Spleen (tissue), 11 donors: ENCODE data around the gene DENND6B. TPM values are rescaled to one million over a fixed set of nuclear protein-coding genes. Genes with fewer than 3 reads are reported as not detected.

Experiments
- DNase-seq: peaks from one replicate; pipeline ENCODE4 v3.0.0-alpha.2; 2020
- H3K27ac ChIP-seq, 8 donors: fragments of 200-600 bp; sonication (generic) in 7 of 8; 1 replicate in 4 of 8; 2 replicates in 4 of 8; pipeline versions ENCODE4 v1.5.0 to v1.8.0; 2016 to 2021; ENCODE audit warnings: inconsistent platforms in 4 of 8, mild to moderate bottlenecking in 4 of 8, moderate library complexity in 1 of 8
- H3K27me3 ChIP-seq, 7 donors: fragments of 200-600 bp; sonication (generic) in 6 of 7; replicated peaks in 1 of 7; 1 replicate in 4 of 7; 2 replicates in 3 of 7; pipeline versions ENCODE4 v1.5.0 to v1.8.0; 2016 to 2021; ENCODE audit warnings: inconsistent platforms in 3 of 7, mild to moderate bottlenecking in 1 of 7
- H3K36me3 ChIP-seq, 6 donors: fragments of 200-600 bp; sonication (generic) in 5 of 6; 1 replicate in 4 of 6; 2 replicates in 2 of 6; pipeline versions ENCODE4 v1.5.0 to v1.8.0; 2016 to 2021; ENCODE audit warnings: inconsistent platforms in 2 of 6
- H3K4me1 ChIP-seq, 6 donors: fragments of 200-600 bp; sonication (generic) in 5 of 6; 1 replicate in 3 of 6; 2 replicates in 3 of 6; pipeline versions ENCODE4 v1.5.0 to v1.8.0; 2016 to 2021; ENCODE audit warnings: inconsistent platforms in 3 of 6
- H3K4me3 ChIP-seq, 8 donors: fragments of 200-600 bp; sonication (generic) in 7 of 8; 1 replicate in 4 of 8; 2 replicates in 4 of 8; pipeline versions ENCODE4 v1.5.0 to v1.8.0; 2016 to 2021; ENCODE audit warnings: inconsistent platforms in 4 of 8, mild to moderate bottlenecking in 4 of 8, moderate library complexity in 2 of 8
- H3K9me3 ChIP-seq, 8 donors: fragments of 200-600 bp; sonication (generic) in 7 of 8; 1 replicate in 4 of 8; 2 replicates in 4 of 8; pipeline versions ENCODE4 v1.5.0 to v1.8.0; 2016 to 2021; ENCODE audit warnings: inconsistent platforms in 4 of 8
- POLR2A ChIP-seq, 3 donors: fragments of 450-650 bp; IDR thresholded peaks; one replicate each; pipeline ENCODE4 v1.5.1; 2017; ENCODE audit warnings: antibody characterized with exemption in 3 of 3, mild to moderate bottlenecking in 1 of 3
- POLR2AphosphoS5 ChIP-seq, 3 donors: sonication (generic); formaldehyde crosslinking; IDR thresholded peaks; one replicate each; pipeline ENCODE4 v1.5.1; 2017; ENCODE audit warnings: antibody characterized with exemption in 3 of 3
- WGBS, 5 donors: extraction: QIAGEN DNeasy Blood & Tissue Kit in 3 of 5; methylation state at CpG; one replicate each; pipeline versions ENCODE4 v1.1.5 to v1.1.7; 2013 to 2018; 5-methylcytosine and 5-hydroxymethylcytosine counted together
- intact Hi-C: fragments of 100-400 bp; cut with DNase I; formaldehyde crosslinking; loops from one replicate; pipeline ENCODE4 v1.15.0; 2023; ENCODE audit warnings: low total_unique reads
- polyA plus RNA-seq, 3 donors: library from polyadenylated mRNA; stranded (reverse); fragments of 200-250 nt; gene quantifications; one replicate each; pipeline ENCODE4 v1.2.1, GENCODE V29; 2013
- total RNA-seq, 7 donors: library from RNA; depleted of rRNA in 3 of 7; stranded (reverse); fragments of >200 nt in 3 of 7; fragmentation: NEBNext Ultra II Directional in 4 of 7; extraction: Animal tissue kit (Norgen Biotek cat#: 25700) in 4 of 7; gene quantifications; one replicate each; pipeline versions ENCODE4 v1.1.0 to v1.2.1, GENCODE V29; 2016 to 2021
- TF ChIP-seq, protein P1 (sequence below), 11 experiments: fragments of 200-600 bp in 7 of 11; fragments of 450-650 bp in 4 of 11; sonication (generic) in 4 of 11; IDR thresholded peaks in 8 of 11; conservative IDR thresholded peaks in 3 of 11; 1 replicate in 7 of 11; 2 replicates in 4 of 11; pipeline versions ENCODE4 v1.4.0 to v1.8.0; 2016 to 2021; ENCODE audit warnings: antibody characterized with exemption in 11 of 11, inconsistent platforms in 4 of 11, mild to moderate bottlenecking in 1 of 11
- donor health status: healthy with polysubstance abuse.
- donor health status: DM: no; HTN: no; CAD: no; lungs with moderate emphysema.
- donor health status: DM: no; HTN: no; CAD: no.
- donor health status: Bipolar disorder and iron deficiency.
- donor health status: healthy.
- donor health status: DM: no; HTN: no; CAD: no.
- donor health status: DM: yes; HTN: yes; CAD: no.

The DENND6B gene
- total and polyA plus RNA-seq, 10 donors, result 4.5 to 10.4 (median 6.3) TPM

DNA sequence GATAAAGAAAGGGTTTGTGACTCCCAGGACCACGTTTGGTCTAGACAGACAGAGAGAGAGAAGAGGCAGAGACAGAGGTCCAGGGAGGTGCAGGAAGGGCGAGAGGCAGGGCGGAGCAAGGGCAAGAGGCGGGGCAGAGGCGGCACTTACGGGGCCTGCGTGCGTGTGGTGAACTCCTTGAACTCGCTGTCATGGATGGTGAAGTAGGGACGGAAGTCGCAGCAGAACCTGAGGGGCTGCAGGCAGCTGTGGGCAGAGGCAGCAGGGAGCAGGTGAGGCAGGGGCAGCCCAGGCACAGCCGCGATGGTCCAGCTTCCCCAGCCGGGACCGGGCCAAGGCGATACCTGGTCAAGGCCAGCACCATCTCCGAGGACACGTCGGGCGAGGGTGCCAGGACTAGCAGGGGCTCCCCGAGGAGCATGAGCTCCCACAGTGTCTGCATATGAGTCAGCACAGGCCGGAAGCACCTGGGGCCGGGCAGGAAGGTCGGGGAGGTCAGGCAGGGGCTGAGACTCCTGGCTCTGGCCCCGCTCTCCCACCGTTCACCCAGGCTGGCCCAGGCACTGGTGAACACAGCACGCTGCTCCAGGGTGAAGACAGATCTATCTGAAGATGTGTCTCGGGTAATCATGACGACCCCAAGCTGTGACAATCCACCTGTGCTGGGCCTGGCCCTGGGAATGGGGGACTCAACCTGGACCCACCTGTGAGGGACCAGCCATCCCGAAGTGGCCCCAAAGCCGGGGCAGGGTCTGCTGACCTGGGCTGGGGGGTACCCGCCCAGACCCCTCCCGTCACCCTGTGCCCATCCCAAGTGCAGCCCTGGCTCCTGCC, 12.1 kb downstream of the DENND6B start:
- Histone ChIP-seq H3K27me3 (no peaks in the 10 kb centered on the region), H3K4me3 (peak overlapping the region in 7 of 8 donors; percentile 1 to 61 (median 28))
- WGBS, 5 donors, result 8 to 29% (median 18%) methylated on average over 21 to 33 of the region's 33 CpGs

DNA sequence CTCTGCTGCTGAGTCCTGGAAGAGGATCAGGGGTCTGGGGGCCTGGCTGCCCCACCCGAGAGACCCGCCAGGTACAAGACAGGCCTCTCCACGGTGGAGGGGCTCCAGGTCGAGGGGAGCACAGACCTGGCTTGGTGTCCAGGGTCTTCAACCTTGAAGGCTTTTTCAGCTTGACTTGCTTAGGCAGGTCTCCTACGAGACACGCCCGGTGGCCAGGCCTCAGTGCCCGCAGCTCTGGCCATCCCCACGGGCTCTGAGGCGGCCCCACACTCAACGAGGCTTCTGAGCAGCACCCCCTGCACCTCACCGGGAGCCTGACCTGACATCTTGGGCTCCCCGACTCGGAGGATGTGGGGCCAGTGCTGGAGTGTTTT, 12.7 kb downstream of the DENND6B start:
- H3K4me3 ChIP-seq, result peak overlapping the region in 6 of 8 donors; percentile 1 to 61 (median 28)
- H3K9me3 ChIP-seq, result no peaks in the 10 kb centered on the region
- H3K27ac ChIP-seq, result peak overlapping the region in 7 of 8 donors; percentile 16 to 84 (median 76)
- intact Hi-C loops, result no loop called here
- no peaks in the 10 kb centered on the region for H3K27me3 ChIP-seq
- WGBS, 5 donors, result 22 to 49% (median 38%) methylated on average over 7 to 14 of the region's 14 CpGs
- peaks cover 32 to 91% (median 64%) of the 10 kb centered on the region in 6 donors for H3K4me1 ChIP-seq
- DNase-seq, result no peak
- TF ChIP-seq POLR2AphosphoS5 (IDR thresholded peaks at IDR 0.05) (no peak), POLR2A (IDR thresholded peaks at IDR 0.05) (no peak)
- TF ChIP-seq, protein P1, sequence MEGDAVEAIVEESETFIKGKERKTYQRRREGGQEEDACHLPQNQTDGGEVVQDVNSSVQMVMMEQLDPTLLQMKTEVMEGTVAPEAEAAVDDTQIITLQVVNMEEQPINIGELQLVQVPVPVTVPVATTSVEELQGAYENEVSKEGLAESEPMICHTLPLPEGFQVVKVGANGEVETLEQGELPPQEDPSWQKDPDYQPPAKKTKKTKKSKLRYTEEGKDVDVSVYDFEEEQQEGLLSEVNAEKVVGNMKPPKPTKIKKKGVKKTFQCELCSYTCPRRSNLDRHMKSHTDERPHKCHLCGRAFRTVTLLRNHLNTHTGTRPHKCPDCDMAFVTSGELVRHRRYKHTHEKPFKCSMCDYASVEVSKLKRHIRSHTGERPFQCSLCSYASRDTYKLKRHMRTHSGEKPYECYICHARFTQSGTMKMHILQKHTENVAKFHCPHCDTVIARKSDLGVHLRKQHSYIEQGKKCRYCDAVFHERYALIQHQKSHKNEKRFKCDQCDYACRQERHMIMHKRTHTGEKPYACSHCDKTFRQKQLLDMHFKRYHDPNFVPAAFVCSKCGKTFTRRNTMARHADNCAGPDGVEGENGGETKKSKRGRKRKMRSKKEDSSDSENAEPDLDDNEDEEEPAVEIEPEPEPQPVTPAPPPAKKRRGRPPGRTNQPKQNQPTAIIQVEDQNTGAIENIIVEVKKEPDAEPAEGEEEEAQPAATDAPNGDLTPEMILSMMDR (IDR thresholded peaks at IDR 0.05 in 8 of 11, conservative IDR thresholded peaks at IDR 0.05 in 3 of 11), result no peak
- peaks cover 0 to 9% (median 0%) of the 10 kb centered on the region in 6 donors for H3K36me3 ChIP-seq

More for the DNA sequence above, 12.1 kb downstream of the DENND6B start:
- Histone ChIP-seq H3K4me1 (peaks cover 26 to 86% (median 58%) of the 10 kb centered on the region in 6 donors), H3K27ac (peak overlapping the region in 7 of 8 donors; percentile 16 to 84 (median 76)), H3K36me3 (peaks cover 0 to 9% (median 0%) of the 10 kb centered on the region in 6 donors), H3K9me3 (no peaks in the 10 kb centered on the region)
- intact Hi-C loops, result no loop called here
- TF ChIP-seq POLR2AphosphoS5 (IDR thresholded peaks at IDR 0.05), result peak; percentile 79 to 86 (median 82)
- TF ChIP-seq, protein P1 (IDR thresholded peaks at IDR 0.05 in 8 of 11, conservative IDR thresholded peaks at IDR 0.05 in 3 of 11), result no peak
- DNase-seq, result peak; percentile 95

DNA sequence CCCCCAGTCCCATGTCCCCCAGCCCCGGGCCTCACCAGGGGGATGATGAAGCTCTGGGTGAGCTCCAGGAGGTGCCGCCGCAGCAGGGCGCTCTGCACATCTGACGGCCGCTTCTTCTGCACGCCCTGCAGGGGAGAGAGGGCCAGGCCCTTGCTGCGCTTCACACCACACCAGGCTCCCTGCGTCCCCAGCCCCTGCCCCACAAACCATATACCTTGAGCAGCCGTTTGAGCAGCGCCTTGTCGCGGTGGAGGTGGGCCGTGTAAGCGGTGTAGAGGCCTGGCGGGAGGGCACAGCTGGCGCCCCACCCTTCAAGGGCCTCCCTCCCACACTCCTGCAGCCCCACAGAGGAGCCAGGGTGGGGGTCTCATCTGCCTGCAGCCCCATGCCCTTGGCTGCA, 13.2 kb downstream of the DENND6B start:
- peaks cover 36 to 91% (median 67%) of the 10 kb centered on the region in 6 donors for H3K4me1 ChIP-seq
- H3K27ac ChIP-seq, result peak overlapping the region in 5 of 8 donors; percentile 72 to 84 (median 76)
- H3K4me3 ChIP-seq, result peak overlapping the region in 3 of 8 donors; percentile 28 to 61 (median 29)
- intact Hi-C loops, result no loop called here
- H3K9me3 ChIP-seq, result no peaks in the 10 kb centered on the region
- peak; percentile 76 for DNase-seq
- TF ChIP-seq, protein P1 (IDR thresholded peaks at IDR 0.05 in 8 of 11, conservative IDR thresholded peaks at IDR 0.05 in 3 of 11), result no peak
- TF ChIP-seq POLR2A (IDR thresholded peaks at IDR 0.05), result no peak
- H3K27me3 ChIP-seq, result no peaks in the 10 kb centered on the region
- peaks cover 0 to 9% (median 0%) of the 10 kb centered on the region in 6 donors for H3K36me3 ChIP-seq
- 83 to 91% (median 87%) methylated on average over 13 to 17 of the region's 17 CpGs for WGBS, 5 donors

DNA sequence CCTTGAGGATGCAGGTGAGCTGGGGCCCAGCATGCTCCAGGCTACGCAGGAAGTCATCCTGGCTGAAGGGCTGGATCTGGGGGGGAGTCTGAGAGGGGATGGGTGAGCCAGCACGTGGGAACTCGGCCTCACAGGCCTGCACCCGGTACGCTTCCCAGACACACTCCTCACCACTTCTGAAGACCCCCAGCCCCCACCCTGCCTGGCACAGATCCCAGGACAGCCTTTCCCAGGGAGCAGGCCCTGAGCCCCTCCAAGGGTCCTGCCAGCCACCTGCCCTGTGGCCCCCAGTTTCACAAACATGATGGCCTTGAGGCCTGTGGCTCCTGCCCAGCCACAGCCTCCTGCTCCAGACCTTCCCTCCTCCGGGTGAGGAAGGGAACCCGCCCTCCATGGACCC, 13.8 kb downstream of the DENND6B start:
- no peak for DNase-seq
- Histone ChIP-seq H3K9me3 (no peaks in the 10 kb centered on the region), H3K4me1 (peaks cover 42 to 91% (median 71%) of the 10 kb centered on the region in 6 donors), H3K4me3 (no peak overlapping the region), H3K36me3 (peaks cover 0 to 9% (median 0%) of the 10 kb centered on the region in 6 donors), H3K27ac (no peak overlapping the region), H3K27me3 (peaks cover 0 to 5% (median 0%) of the 10 kb centered on the region in 7 donors)
- TF ChIP-seq POLR2A (IDR thresholded peaks at IDR 0.05) (no peak), POLR2AphosphoS5 (IDR thresholded peaks at IDR 0.05) (no peak)
- TF ChIP-seq, protein P1 (IDR thresholded peaks at IDR 0.05 in 8 of 11, conservative IDR thresholded peaks at IDR 0.05 in 3 of 11), result no peak
- intact Hi-C loops, result no loop called here
- WGBS, 5 donors, result 73 to 89% (median 86%) methylated on average over 2 to 7 of the region's 7 CpGs
